Suprapubic skin (tissue), 4 donors: Measurements from ENCODE around the gene GLB1L2. TPM values are rescaled to one million over a fixed set of nuclear protein-coding genes. Genes with fewer than 3 reads are reported as not detected.

ENCODE experiments used
- DNase-seq, 2 donors: peaks; one replicate each; pipeline ENCODE4 v3.0.0-alpha.2; 2019; ENCODE audit warnings: low spot score in 2 of 2
- H3K27ac ChIP-seq: fragments of 200-600 bp; sonication (generic); one replicate; pipeline ENCODE4 v1.5.1; 2019
- H3K27me3 ChIP-seq: fragments of 200-600 bp; sonication (generic); one replicate; pipeline ENCODE4 v1.5.1; 2019
- H3K36me3 ChIP-seq: fragments of 200-600 bp; sonication (generic); one replicate; pipeline ENCODE4 v1.5.1; 2019
- H3K4me1 ChIP-seq: fragments of 200-600 bp; sonication (generic); one replicate; pipeline ENCODE4 v1.5.1; 2019
- H3K4me3 ChIP-seq: fragments of 200-600 bp; sonication (generic); one replicate; pipeline ENCODE4 v1.5.1; 2019; ENCODE audit warnings: mild to moderate bottlenecking
- H3K9me3 ChIP-seq: fragments of 200-600 bp; sonication (generic); one replicate; pipeline ENCODE4 v1.5.1; 2019
- CTCF ChIP-seq, 2 donors: fragments of 200-600 bp in 1 of 2; fragments of 450-650 bp in 1 of 2; sonication (generic) in 1 of 2; IDR thresholded peaks; one replicate each; pipeline ENCODE4 v1.5.1; 2016 to 2019; ENCODE audit warnings: antibody characterized with exemption in 2 of 2, mild to moderate bottlenecking in 1 of 2, moderate library complexity in 1 of 2
- EP300 ChIP-seq: sonication (generic); formaldehyde crosslinking; IDR thresholded peaks from one replicate; pipeline ENCODE4 v1.6.1; 2017; ENCODE audit warnings: antibody characterized with exemption
- POLR2A ChIP-seq, 2 donors: fragments of 450-650 bp; IDR thresholded peaks; one replicate each; pipeline ENCODE4 v1.6.1; 2017; ENCODE audit warnings: antibody characterized with exemption in 2 of 2, mild to moderate bottlenecking in 2 of 2, moderate library complexity in 2 of 2
- POLR2AphosphoS5 ChIP-seq, 3 donors: sonication (generic); formaldehyde crosslinking; IDR thresholded peaks; one replicate each; pipeline ENCODE4 v1.6.1; 2017; ENCODE audit warnings: antibody characterized with exemption in 3 of 3
- WGBS: methylation state at CpG from one replicate; pipeline ENCODE4 v1.1.5; 2018; 5-methylcytosine and 5-hydroxymethylcytosine counted together
- total RNA-seq, 4 donors: library from RNA; depleted of rRNA; stranded (reverse); fragments of >200 nt; gene quantifications; one replicate each; pipeline ENCODE4 v1.1.0, GENCODE V29; 2016

GLB1L2 gene
- total RNA-seq, 4 donors from 2014 or later = 11.5 to 28.3 (median 21.8) TPM

DNA sequence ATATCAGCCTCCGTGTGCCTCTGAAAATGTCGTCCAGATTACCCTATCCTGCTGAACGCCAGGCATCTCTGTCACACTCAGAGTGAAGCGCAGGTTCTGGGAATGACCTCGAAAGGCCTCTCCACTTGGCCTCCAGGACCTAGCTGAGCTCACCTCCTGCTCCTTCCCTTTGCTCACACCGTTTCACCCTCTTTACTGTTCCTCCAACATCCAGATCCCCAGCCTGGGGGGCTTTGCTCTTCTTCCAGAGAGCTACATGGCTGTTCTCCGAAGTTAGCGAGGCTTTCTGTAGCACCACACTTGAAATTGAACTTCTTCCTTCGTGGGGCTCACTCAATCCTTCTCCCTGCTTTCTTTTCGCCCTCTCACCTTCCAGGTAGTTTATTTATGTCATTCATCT is 27.9 kb downstream of the GLB1L2 start:
- no peak overlapping the region for H3K4me3 ChIP-seq
- no peaks in the 10 kb centered on the region for H3K27me3 ChIP-seq
- no peaks in the 10 kb centered on the region for H3K36me3 ChIP-seq
- H3K27ac ChIP-seq = no peak overlapping the region
- H3K4me1 ChIP-seq = no peaks in the 10 kb centered on the region
- TF ChIP-seq EP300 (no peak), POLR2AphosphoS5 (IDR thresholded peaks at IDR 0.05) (no peak), CTCF (IDR thresholded peaks at IDR 0.05) (no peak), POLR2A (IDR thresholded peaks at IDR 0.05) (no peak)
- 89% methylated on average over 10 of the region's 10 CpGs for WGBS
- H3K9me3 ChIP-seq = no peaks in the 10 kb centered on the region
- peak; percentile 43 for DNase-seq

DNA sequence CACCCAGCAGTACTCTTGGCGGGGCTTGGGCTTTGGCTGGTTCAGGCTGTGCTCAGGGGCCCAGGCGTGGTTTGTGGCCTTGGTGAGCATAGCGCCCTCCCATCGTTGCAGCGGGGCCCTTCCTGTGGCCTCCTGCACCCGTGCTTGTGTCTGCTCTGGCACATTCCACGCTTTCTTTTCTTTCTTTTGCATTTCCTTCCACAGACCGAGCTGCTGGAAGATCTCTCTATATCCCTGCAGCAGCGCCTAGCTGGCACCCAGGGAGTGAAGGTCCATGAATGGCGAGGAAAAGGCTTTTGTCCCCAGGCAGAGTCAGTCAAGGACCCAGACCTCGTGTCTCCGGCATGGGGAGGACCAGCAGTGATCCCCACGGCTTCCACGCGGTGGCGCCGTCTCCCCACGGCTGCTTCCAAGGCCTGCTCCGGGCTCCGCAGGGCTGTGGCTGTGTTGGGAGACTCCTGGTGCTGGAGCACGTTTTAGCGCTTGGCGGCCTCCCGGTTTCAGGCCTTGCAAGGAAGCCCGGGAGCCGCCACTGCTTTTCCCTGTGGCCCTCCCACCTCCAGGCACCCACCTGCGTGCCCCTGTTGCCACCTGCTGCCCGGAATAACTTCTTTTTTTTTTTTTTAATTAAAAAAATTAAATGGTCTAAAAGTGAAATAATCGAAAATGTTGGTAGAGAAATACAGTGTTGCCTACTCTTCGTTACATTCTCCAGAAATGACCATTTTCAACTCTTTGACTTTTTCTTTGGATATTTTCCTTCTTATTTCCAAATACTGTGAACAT is 28.5 kb downstream of the GLB1L2 start:
- DNase-seq = peak; percentile 70 to 85
- Histone ChIP-seq H3K36me3 (no peaks in the 10 kb centered on the region), H3K27ac (no peak overlapping the region), H3K27me3 (no peaks in the 10 kb centered on the region), H3K4me1 (no peaks in the 10 kb centered on the region), H3K9me3 (no peaks in the 10 kb centered on the region), H3K4me3 (no peak overlapping the region)
- 23% methylated on average over 30 of the region's 30 CpGs for WGBS
- TF ChIP-seq POLR2A (IDR thresholded peaks at IDR 0.05) (no peak), CTCF (IDR thresholded peaks at IDR 0.05) (peak; percentile 31 to 89), POLR2AphosphoS5 (IDR thresholded peaks at IDR 0.05) (no peak)

DNA sequence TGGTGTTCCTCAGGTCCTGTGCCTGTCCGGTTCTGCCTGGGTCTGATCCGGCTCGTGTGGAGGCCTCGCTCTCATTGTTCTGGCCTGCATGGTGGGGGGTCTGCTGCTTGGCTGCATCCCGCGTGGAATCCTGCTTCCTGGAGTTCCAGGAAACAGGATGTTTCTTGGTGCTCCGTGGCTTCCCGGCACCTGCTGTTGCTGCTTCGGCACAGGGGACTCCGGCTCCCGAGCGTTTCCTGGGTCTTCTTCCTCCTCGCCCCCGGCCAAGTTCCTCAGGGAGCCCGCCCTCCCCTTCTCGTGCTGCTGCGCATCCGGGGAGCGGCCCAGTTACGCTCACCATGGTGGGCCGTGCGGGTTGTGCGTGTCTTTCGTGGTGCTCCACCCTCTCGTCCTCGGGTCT is 29.9 kb downstream of the GLB1L2 start:
- no peak overlapping the region for H3K4me3 ChIP-seq
- peak; percentile 52 to 75 for DNase-seq
- WGBS = 83% methylated on average over 26 of the region's 26 CpGs
- no peaks in the 10 kb centered on the region for H3K36me3 ChIP-seq
- H3K9me3 ChIP-seq = no peaks in the 10 kb centered on the region
- TF ChIP-seq EP300 (no peak), CTCF (IDR thresholded peaks at IDR 0.05) (no peak), POLR2A (IDR thresholded peaks at IDR 0.05) (no peak), POLR2AphosphoS5 (IDR thresholded peaks at IDR 0.05) (no peak)
- H3K4me1 ChIP-seq = no peaks in the 10 kb centered on the region
- no peak overlapping the region for H3K27ac ChIP-seq
- H3K27me3 ChIP-seq = no peaks in the 10 kb centered on the region

DNA sequence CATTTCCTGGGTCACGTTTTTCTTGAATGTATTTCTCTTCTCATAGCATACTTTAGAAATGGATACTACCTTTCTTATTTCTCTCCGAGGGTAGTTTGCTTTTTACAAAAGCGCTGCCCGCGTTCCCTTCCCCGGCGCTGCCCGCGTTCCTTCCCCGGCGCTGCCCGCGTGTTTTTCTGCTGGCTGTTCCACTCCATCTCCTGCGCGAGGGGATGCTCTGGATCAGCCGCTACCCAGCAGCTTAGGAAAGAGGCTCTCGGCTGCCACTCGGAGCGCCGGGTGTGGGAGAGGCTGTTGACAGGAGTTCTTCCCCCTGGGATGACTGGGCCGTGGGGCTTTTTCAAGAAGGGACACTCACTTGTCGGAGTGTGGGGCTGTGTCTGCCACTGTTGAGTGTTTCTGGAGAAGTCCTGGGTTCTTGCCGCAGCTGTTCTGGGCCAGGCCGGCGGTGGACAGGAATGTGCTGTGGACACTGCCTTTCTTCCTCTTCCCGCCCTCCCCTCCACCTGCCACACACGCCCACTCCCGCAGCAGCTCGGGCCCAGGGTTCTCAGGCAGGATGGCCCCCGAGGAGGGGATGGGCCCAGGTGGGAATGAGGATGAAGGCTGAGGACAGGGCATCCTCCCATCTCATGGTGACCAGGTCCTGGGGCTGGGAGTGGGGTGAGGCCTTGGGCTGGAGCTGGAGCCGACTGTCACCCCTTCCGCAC is 30.6 kb downstream of the GLB1L2 start:
- Histone ChIP-seq H3K27ac (no peak overlapping the region), H3K4me1 (no peaks in the 10 kb centered on the region), H3K9me3 (no peaks in the 10 kb centered on the region), H3K27me3 (no peaks in the 10 kb centered on the region), H3K36me3 (no peaks in the 10 kb centered on the region), H3K4me3 (no peak overlapping the region)
- peak; percentile 43 to 71 for DNase-seq
- TF ChIP-seq EP300 = no peak
- TF ChIP-seq POLR2A (IDR thresholded peaks at IDR 0.05) = no peak
- no peak for TF ChIP-seq CTCF (IDR thresholded peaks at IDR 0.05)
- TF ChIP-seq POLR2AphosphoS5 (IDR thresholded peaks at IDR 0.05) = no peak
- WGBS = 87% methylated on average over 30 of the region's 32 CpGs

DNA sequence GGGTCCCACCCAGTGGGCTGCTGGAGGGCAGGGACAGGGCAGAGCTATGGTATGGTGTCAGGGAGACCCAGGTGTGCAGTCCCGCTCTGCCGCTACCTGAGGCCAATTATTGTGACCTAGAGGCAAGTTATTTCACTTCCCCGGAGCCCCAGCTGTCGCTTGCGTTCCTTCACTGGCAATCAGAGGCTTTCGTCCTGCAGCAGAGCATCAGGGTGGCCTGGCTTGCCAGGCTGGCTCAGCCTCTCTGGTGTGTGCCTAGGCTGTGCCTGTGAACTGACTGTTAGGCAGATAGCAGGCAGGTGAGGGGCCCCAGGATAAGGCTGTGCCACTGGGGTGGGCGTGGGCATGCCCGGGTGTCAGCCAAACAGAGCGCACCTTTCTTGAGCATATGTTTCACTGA is 31.4 kb downstream of the GLB1L2 start:
- no peaks in the 10 kb centered on the region for H3K9me3 ChIP-seq

More for the DNA sequence above, 31.4 kb downstream of the GLB1L2 start:
- Histone ChIP-seq H3K27me3 (no peaks in the 10 kb centered on the region), H3K27ac (no peak overlapping the region), H3K4me3 (no peak overlapping the region), H3K36me3 (no peaks in the 10 kb centered on the region), H3K4me1 (no peaks in the 10 kb centered on the region)
- no peak for TF ChIP-seq CTCF (IDR thresholded peaks at IDR 0.05)
- no peak for TF ChIP-seq POLR2AphosphoS5 (IDR thresholded peaks at IDR 0.05)
- no peak for TF ChIP-seq POLR2A (IDR thresholded peaks at IDR 0.05)
- no peak for TF ChIP-seq EP300
- WGBS = 92% methylated on average over 3 of the region's 9 CpGs
- peak; percentile 35 to 71 for DNase-seq
